WTC11 (cell line): Measurements from ENCODE around the gene SHANK1.

Source experiments
- AFF4 ChIP-seq: sonication (generic); formaldehyde crosslinking; IDR thresholded peaks from 2 replicates; pipeline ENCODE4 v1.8.1; 2023; ENCODE audit warnings: mild to moderate bottlenecking, missing genetic modification reagents, borderline replicate concordance
- CTCF ChIP-seq: fragments of 200-600 bp; IDR thresholded peaks from 2 replicates; pipeline ENCODE4 v1.8.0; 2022; ENCODE audit warnings: antibody characterized with exemption
- ESRRA ChIP-seq: sonication (generic); formaldehyde crosslinking; IDR thresholded peaks from 2 replicates; pipeline ENCODE4 v1.8.1; 2022; ENCODE audit warnings: mild to moderate bottlenecking, missing genetic modification reagents, borderline replicate concordance
- FOXJ3 ChIP-seq: sonication (generic); formaldehyde crosslinking; IDR thresholded peaks from 2 replicates; pipeline ENCODE4 v1.9.0; 2021; ENCODE audit warnings: missing genetic modification reagents, mild to moderate bottlenecking, borderline replicate concordance
- FOXK1 ChIP-seq: sonication (generic); formaldehyde crosslinking; IDR thresholded peaks from 2 replicates; pipeline ENCODE4 v1.8.0; 2022; ENCODE audit warnings: mild to moderate bottlenecking, moderate library complexity, missing genetic modification reagents
- JUN ChIP-seq: sonication (generic); formaldehyde crosslinking; IDR thresholded peaks from 2 replicates; pipeline ENCODE4 v1.8.0; 2023; ENCODE audit warnings: mild to moderate bottlenecking, missing genetic modification reagents
- MYBL2 ChIP-seq: sonication (generic); formaldehyde crosslinking; IDR thresholded peaks from 2 replicates; pipeline ENCODE4 v1.8.1; 2023; ENCODE audit warnings: mild to moderate bottlenecking, moderate library complexity, missing genetic modification reagents
- NR3C1 ChIP-seq: sonication (generic); formaldehyde crosslinking; conservative IDR thresholded peaks from 2 replicates; pipeline ENCODE4 v1.8.1; 2023; ENCODE audit warnings: low read depth, mild to moderate bottlenecking, missing genetic modification reagents
- TP53 ChIP-seq: sonication (generic); formaldehyde crosslinking; IDR thresholded peaks from 2 replicates; pipeline ENCODE4 v1.8.1; 2023; ENCODE audit warnings: mild to moderate bottlenecking, missing genetic modification reagents
- ZSCAN18 ChIP-seq: fragments of 250-450 bp; sonication (Bioruptor Pico); IDR thresholded peaks from 2 replicates; pipeline ENCODE4 v2.1.2; 2022; ENCODE audit warnings: mild to moderate bottlenecking, moderate library complexity
- TF ChIP-seq, protein P1 (sequence below): sonication (generic); formaldehyde crosslinking; IDR thresholded peaks from 2 replicates; pipeline ENCODE4 v1.8.1; 2022; ENCODE audit warnings: low read depth, missing genetic modification reagents, borderline replicate concordance
- TF ChIP-seq, protein P2 (sequence below): sonication (generic); formaldehyde crosslinking; IDR thresholded peaks from 2 replicates; pipeline ENCODE4 v1.8.0; 2022; ENCODE audit warnings: mild to moderate bottlenecking, missing genetic modification reagents
- TF ChIP-seq, protein P3 (sequence below): fragments of 250-450 bp; sonication (Bioruptor Pico); IDR thresholded peaks from 2 replicates; pipeline ENCODE4 v1.8.0; 2021; ENCODE audit warnings: mild to moderate bottlenecking

GRCh38 chr19:50663482-50663790 is 56.2 kb downstream of the SHANK1 start:
- TF ChIP-seq FOXJ3 (CRISPR knock-in tag) (no peak), ZSCAN18 (CRISPR knock-in tag) (no peak), CTCF (no peak), JUN (CRISPR knock-in tag) (no peak), ESRRA (no peak), NR3C1 (CRISPR knock-in tag) (no peak), FOXK1 (CRISPR knock-in tag) (no peak), AFF4 (CRISPR knock-in tag) (no peak), TP53 (CRISPR knock-in tag) (no peak), MYBL2 (CRISPR knock-in tag) (no peak)
- TF ChIP-seq, protein P1, sequence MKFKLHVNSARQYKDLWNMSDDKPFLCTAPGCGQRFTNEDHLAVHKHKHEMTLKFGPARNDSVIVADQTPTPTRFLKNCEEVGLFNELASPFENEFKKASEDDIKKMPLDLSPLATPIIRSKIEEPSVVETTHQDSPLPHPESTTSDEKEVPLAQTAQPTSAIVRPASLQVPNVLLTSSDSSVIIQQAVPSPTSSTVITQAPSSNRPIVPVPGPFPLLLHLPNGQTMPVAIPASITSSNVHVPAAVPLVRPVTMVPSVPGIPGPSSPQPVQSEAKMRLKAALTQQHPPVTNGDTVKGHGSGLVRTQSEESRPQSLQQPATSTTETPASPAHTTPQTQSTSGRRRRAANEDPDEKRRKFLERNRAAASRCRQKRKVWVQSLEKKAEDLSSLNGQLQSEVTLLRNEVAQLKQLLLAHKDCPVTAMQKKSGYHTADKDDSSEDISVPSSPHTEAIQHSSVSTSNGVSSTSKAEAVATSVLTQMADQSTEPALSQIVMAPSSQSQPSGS (CRISPR knock-in tag) = no peak
- TF ChIP-seq, protein P2, sequence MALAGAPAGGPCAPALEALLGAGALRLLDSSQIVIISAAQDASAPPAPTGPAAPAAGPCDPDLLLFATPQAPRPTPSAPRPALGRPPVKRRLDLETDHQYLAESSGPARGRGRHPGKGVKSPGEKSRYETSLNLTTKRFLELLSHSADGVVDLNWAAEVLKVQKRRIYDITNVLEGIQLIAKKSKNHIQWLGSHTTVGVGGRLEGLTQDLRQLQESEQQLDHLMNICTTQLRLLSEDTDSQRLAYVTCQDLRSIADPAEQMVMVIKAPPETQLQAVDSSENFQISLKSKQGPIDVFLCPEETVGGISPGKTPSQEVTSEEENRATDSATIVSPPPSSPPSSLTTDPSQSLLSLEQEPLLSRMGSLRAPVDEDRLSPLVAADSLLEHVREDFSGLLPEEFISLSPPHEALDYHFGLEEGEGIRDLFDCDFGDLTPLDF (CRISPR knock-in tag) = no peak
- TF ChIP-seq, protein P3, sequence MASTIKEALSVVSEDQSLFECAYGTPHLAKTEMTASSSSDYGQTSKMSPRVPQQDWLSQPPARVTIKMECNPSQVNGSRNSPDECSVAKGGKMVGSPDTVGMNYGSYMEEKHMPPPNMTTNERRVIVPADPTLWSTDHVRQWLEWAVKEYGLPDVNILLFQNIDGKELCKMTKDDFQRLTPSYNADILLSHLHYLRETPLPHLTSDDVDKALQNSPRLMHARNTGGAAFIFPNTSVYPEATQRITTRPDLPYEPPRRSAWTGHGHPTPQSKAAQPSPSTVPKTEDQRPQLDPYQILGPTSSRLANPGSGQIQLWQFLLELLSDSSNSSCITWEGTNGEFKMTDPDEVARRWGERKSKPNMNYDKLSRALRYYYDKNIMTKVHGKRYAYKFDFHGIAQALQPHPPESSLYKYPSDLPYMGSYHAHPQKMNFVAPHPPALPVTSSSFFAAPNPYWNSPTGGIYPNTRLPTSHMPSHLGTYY = no peak
